NOMO-1 (cell line): Measurements from ENCODE around the gene LENG9.
A peak's percentile ranks its signal among the peaks of the same experiment; 100 is the strongest.

Source experiments
- DNase-seq, 2 experiments: peaks; one replicate each; lab custom pipeline; 2025; ENCODE audit not compliant: unreplicated experiment in 2 of 2; lab: John Stamatoyannopoulos, UW

LENG9 gene

GRCh38 chr19:54424660-54425381 is 38.8 kb downstream of the LENG9 start:
- DNase-seq, result no peak

GRCh38 chr19:54424201-54424600 is 39.4 kb downstream of the LENG9 start:
- DNase-seq, result no peak

- DNase-seq, result no peak
These were observed 41.4 kb downstream of the LENG9 start for GRCh38 chr19:54422136-54422535.

GRCh38 chr19:54421521-54421920 is 42.1 kb downstream of the LENG9 start:
- no peak for DNase-seq

GRCh38 chr19:54421169-54421516 is 42.4 kb downstream of the LENG9 start:
- no peak for DNase-seq

GRCh38 chr19:54420383-54421168 is 43.0 kb downstream of the LENG9 start:
- DNase-seq, result no peak

GRCh38 chr19:54420068-54420382 is 43.6 kb downstream of the LENG9 start:
- DNase-seq, result no peak

- no peak for DNase-seq
These were observed 44.4 kb downstream of the LENG9 start for GRCh38 chr19:54418930-54419800.

GRCh38 chr19:54418030-54418929 is 45.3 kb downstream of the LENG9 start:
- peak in 1 of 2 experiments; percentile 36 for DNase-seq

GRCh38 chr19:54416695-54417491 is 46.7 kb downstream of the LENG9 start:
- no peak for DNase-seq

GRCh38 chr19:54415901-54416673 is 47.5 kb downstream of the LENG9 start:
- no peak for DNase-seq

- no peak for DNase-seq
These were observed 48.2 kb downstream of the LENG9 start, which contains the start of gene TTYH1 for GRCh38 chr19:54415208-54415900. TTYH1 (plus strand) TSS chr19:54415464; CDS start chr19:54415553, 89 bp downstream.

- no peak for DNase-seq
These were observed 49.4 kb downstream of the LENG9 start for GRCh38 chr19:54414156-54414555.

GRCh38 chr19:54412877-54413276 is 50.7 kb downstream of the LENG9 start:
- DNase-seq, result no peak
